GM21515 (cell line): Measurements from ENCODE around the gene DCST1.

Experiments used
- ATAC-seq: cut with Tn5 transposase; IDR thresholded peaks from one replicate; pipeline ENCODE4 v1.9.1; 2021; ENCODE audit not compliant: unreplicated experiment

The DCST1 gene

GRCh38 chr1:155030243-155030795, 3.3 kb upstream of the DCST1 start:
- ATAC-seq, result no peak

- ATAC-seq, result no peak
These were observed 2.7 kb upstream of the DCST1 start for GRCh38 chr1:155030899-155031298.

GRCh38 chr1:155032886-155033285, 738 bp upstream of the DCST1 start:
- ATAC-seq, result no peak

GRCh38 chr1:155034318-155035208, 939 bp downstream of the DCST1 start:
- ATAC-seq, result no peak

GRCh38 chr1:155035936-155036335, 2.3 kb downstream of the DCST1 start:
- ATAC-seq, result no peak

- ATAC-seq, result no peak
These were observed 3.4 kb downstream of the DCST1 start for GRCh38 chr1:155037043-155037442.

GRCh38 chr1:155037851-155038441, 4.3 kb downstream of the DCST1 start:
- no peak for ATAC-seq

- ATAC-seq, result no peak
These were observed 5.1 kb downstream of the DCST1 start for GRCh38 chr1:155038602-155039307.

GRCh38 chr1:155039308-155039669, 5.7 kb downstream of the DCST1 start:
- no peak for ATAC-seq

- ATAC-seq, result no peak
These were observed 6.9 kb downstream of the DCST1 start for GRCh38 chr1:155040358-155041093.

GRCh38 chr1:155042789-155043188, 9.2 kb downstream of the DCST1 start:
- ATAC-seq, result no peak

- no peak for ATAC-seq
These were observed 9.7 kb downstream of the DCST1 start for GRCh38 chr1:155043301-155043702.

- no peak for ATAC-seq
These were observed 10.2 kb downstream of the DCST1 start for GRCh38 chr1:155043793-155044192.

GRCh38 chr1:155044365-155044764, 10.7 kb downstream of the DCST1 start:
- no peak for ATAC-seq

- ATAC-seq, result no peak
These were observed 11.4 kb downstream of the DCST1 start for GRCh38 chr1:155044812-155045657.

- no peak for ATAC-seq
These were observed 15.1 kb downstream of the DCST1 start for GRCh38 chr1:155048449-155049334.

- no peak for ATAC-seq
These were observed 16.3 kb downstream of the DCST1 start for GRCh38 chr1:155049651-155050559.
